Measurements from ENCODE around the gene UBE2F. TPM values are rescaled to one million over a fixed set of nuclear protein-coding genes. Genes with fewer than 3 reads are reported as not detected.

UBE2F gene
- polyA plus RNA-seq, 1 donor = 44.7 TPM

DNA sequence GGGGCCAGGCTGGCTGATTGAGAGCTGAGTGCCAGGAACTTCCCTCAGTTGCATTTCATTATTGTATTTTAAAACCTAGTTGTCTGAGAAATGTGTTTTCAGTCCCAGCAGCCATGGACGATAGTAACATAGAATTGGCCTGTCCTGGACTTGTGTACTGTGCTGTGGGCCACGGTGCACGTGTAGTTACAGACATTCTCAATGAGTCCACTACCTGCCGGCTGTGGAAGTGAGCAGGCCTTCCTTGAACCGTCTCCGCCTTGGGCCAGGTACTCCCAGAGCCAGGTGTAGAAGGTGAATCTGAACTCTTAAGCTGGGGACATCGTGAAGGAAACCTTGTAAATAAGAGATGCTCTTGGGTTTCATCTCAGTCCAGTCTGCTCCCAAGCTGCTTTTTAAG lies 47.0 kb downstream of the UBE2F start:
- Histone ChIP-seq H3K27me3 (ENCODE audit: control insufficient read depth, insufficient read depth, low read length) (no peaks in the 10 kb centered on the region), H3K36me3 (ENCODE audit: control insufficient read depth, insufficient read depth, low read length) (peaks cover 24% of the 10 kb centered on the region), H3K4me1 (ENCODE audit: control insufficient read depth, insufficient read depth, low read length) (no peaks in the 10 kb centered on the region), H3K4me3 (ENCODE audit: low read length) (no peak overlapping the region), H3K27ac (ENCODE audit: low read length) (no peak overlapping the region), H3K9me3 (ENCODE audit: control insufficient read depth, low read depth, low read length) (no peaks in the 10 kb centered on the region)
- no peak for DNase-seq
- WGBS (ENCODE audit: insufficient coverage, low lambda C conversion rate) = no CpG with 5 or more reads among the region's 7 CpGs

DNA sequence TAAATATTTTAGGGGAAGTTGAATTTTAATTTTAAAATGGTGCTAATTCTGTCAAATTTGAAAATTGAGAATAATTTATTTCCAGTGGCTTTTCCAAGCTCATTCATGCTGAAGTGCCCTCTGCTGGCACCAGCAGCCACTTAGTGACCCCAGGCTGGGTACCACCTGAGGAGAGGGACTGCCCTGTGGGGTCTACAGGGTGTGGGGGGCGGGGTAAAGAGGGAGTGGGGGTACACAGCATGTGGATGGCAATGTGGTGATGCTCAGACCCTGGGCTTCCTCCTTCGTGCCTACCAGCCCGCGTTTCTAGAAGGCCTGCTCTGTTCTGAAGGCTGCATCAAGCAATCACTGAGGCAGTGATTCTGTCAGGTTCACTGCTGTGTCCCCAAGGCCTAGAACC lies 48.9 kb downstream of the UBE2F start:
- Histone ChIP-seq H3K36me3 (ENCODE audit: control insufficient read depth, insufficient read depth, low read length) (peaks cover 23% of the 10 kb centered on the region), H3K27me3 (ENCODE audit: control insufficient read depth, insufficient read depth, low read length) (no peaks in the 10 kb centered on the region), H3K4me1 (ENCODE audit: control insufficient read depth, insufficient read depth, low read length) (no peaks in the 10 kb centered on the region), H3K4me3 (ENCODE audit: low read length) (no peak overlapping the region), H3K9me3 (ENCODE audit: control insufficient read depth, low read depth, low read length) (no peaks in the 10 kb centered on the region), H3K27ac (ENCODE audit: low read length) (no peak overlapping the region)
- DNase-seq = no peak
- no CpG with 5 or more reads among the region's 4 CpGs for WGBS (ENCODE audit: insufficient coverage, low lambda C conversion rate)

DNA sequence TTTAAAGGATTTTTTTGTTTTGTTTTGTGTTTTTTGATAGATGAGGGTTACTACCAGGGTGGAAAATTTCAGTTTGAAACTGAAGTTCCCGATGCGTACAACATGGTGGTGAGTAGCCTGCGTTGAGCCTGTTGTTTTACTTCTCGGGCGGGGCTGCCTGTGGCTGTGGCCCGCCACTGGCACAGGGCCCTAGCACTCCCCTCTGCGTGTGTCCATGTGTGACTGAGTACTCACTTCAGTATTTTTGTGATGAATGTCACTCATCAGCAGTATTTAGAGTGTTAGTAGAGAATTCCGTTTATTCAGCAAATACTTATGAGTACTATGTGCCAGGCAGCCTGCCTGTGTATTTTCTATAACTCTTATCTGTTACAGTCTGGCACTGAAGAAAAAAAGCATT lies 49.7 kb downstream of the UBE2F start:
- Histone ChIP-seq H3K9me3 (ENCODE audit: control insufficient read depth, low read depth, low read length) (no peaks in the 10 kb centered on the region), H3K4me3 (ENCODE audit: low read length) (no peak overlapping the region), H3K4me1 (ENCODE audit: control insufficient read depth, insufficient read depth, low read length) (no peaks in the 10 kb centered on the region), H3K27ac (ENCODE audit: low read length) (no peak overlapping the region), H3K36me3 (ENCODE audit: control insufficient read depth, insufficient read depth, low read length) (peaks cover 28% of the 10 kb centered on the region), H3K27me3 (ENCODE audit: control insufficient read depth, insufficient read depth, low read length) (no peaks in the 10 kb centered on the region)
- DNase-seq = no peak
- no CpG with 5 or more reads among the region's 8 CpGs for WGBS (ENCODE audit: insufficient coverage, low lambda C conversion rate)

DNA sequence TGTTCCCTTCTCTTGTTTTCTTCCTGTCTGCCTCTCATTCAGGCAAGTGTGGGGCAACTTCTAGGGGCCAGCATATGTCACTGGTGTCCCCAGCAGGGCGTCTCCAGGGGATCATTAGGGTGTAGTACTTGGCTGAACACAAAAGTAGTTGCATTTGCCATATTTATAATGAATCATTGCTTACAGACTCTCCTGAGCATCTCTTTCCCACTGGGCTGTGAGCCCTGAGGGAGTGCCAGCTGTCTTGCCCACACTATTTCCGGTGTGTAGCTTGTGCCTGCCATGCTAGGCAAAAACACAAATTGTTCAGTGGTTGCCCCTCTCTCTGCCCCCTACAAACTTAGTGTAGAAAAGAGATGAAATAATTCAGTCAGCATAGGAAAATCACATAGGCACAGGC lies 53.1 kb downstream of the UBE2F start:
- Histone ChIP-seq H3K9me3 (ENCODE audit: control insufficient read depth, low read depth, low read length) (no peaks in the 10 kb centered on the region), H3K27ac (ENCODE audit: low read length) (no peak overlapping the region), H3K4me1 (ENCODE audit: control insufficient read depth, insufficient read depth, low read length) (no peaks in the 10 kb centered on the region), H3K27me3 (ENCODE audit: control insufficient read depth, insufficient read depth, low read length) (no peaks in the 10 kb centered on the region), H3K36me3 (ENCODE audit: control insufficient read depth, insufficient read depth, low read length) (peaks cover 27% of the 10 kb centered on the region), H3K4me3 (ENCODE audit: low read length) (no peak overlapping the region)
- DNase-seq = no peak
- WGBS (ENCODE audit: insufficient coverage, low lambda C conversion rate) = 80% methylated on average over 1 of the region's 2 CpGs

DNA sequence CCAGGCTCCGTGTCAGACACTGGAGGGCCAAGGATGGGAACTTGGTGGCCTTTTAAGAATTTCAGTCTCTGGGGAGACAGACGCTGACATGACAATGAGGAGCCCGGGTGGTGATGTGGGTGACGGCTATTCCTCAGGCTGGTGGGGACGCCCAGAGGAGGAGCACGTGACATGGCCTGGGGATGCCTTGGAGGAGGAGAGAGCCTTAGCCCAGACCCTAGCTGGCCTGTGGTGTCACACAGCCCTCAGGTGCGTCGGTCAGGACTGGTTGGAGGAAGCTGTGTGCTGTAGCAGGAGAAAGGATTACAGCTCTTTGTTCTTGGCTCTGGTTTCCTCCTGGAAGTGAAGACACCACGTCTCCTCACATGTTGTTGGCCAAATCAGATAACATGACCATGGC lies 54.0 kb downstream of the UBE2F start:
- Histone ChIP-seq H3K27ac (ENCODE audit: low read length) (no peak overlapping the region), H3K36me3 (ENCODE audit: control insufficient read depth, insufficient read depth, low read length) (peaks cover 30% of the 10 kb centered on the region), H3K4me1 (ENCODE audit: control insufficient read depth, insufficient read depth, low read length) (no peaks in the 10 kb centered on the region), H3K9me3 (ENCODE audit: control insufficient read depth, low read depth, low read length) (no peaks in the 10 kb centered on the region), H3K4me3 (ENCODE audit: low read length) (no peak overlapping the region), H3K27me3 (ENCODE audit: control insufficient read depth, insufficient read depth, low read length) (no peaks in the 10 kb centered on the region)
- no peak for DNase-seq
- no CpG with 5 or more reads among the region's 9 CpGs for whole genome bisulfite sequencing (ENCODE audit: insufficient coverage, low lambda C conversion rate)

DNA sequence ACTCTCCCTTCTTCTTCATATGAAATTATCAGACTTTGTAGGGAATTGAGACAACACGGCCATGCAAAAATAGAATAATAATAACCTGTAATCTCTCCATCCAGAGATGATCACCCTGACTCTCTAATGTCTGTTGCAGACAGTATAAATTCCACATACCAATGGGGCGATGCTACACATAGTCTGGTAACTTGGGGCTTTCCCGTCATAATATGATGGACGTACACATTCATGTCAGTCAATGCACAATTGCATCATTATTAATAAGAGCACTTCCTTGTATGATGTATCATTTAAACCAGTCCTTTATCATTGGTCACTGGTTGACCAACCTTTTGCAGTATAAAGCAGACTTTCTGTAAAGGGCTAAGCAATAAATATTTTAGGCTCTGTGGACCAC lies 54.5 kb downstream of the UBE2F start:
- Histone ChIP-seq H3K4me3 (ENCODE audit: low read length) (no peak overlapping the region), H3K4me1 (ENCODE audit: control insufficient read depth, insufficient read depth, low read length) (no peaks in the 10 kb centered on the region), H3K27ac (ENCODE audit: low read length) (no peak overlapping the region), H3K27me3 (ENCODE audit: control insufficient read depth, insufficient read depth, low read length) (no peaks in the 10 kb centered on the region), H3K36me3 (ENCODE audit: control insufficient read depth, insufficient read depth, low read length) (peaks cover 32% of the 10 kb centered on the region), H3K9me3 (ENCODE audit: control insufficient read depth, low read depth, low read length) (no peaks in the 10 kb centered on the region)
- WGBS (ENCODE audit: insufficient coverage, low lambda C conversion rate) = 83% methylated on average over 1 of the region's 4 CpGs
- DNase-seq = no peak

DNA sequence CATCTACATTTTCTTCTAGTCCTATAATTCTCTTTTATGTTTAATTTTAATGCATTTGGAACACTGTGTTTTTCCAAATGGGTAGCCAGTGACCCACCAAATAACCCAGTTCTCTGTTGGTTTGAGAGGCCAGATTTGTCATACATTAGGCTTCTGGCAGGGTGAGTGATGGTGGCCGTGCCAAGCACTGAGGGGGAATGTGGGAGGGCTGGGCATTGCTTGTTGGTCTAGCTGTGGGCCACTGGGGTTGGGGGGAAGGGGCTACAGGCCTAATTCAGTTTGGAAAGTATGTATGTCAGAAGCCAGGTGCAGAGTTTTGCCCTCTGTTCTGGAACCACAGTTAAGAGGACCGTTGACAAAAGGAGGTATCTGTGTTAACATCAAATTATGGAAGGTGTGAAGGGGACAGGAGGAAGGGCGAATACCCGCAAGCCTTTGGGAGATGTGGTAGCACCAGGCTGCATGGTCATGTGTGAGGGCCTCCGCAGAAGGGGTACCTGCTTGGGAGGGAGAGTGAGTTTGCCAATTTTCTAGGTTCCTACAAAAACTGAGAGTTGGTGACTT lies 55.9 kb downstream of the UBE2F start:
- Histone ChIP-seq H3K4me3 (ENCODE audit: low read length) (no peak overlapping the region), H3K27me3 (ENCODE audit: control insufficient read depth, insufficient read depth, low read length) (no peaks in the 10 kb centered on the region), H3K9me3 (ENCODE audit: control insufficient read depth, low read depth, low read length) (no peaks in the 10 kb centered on the region), H3K4me1 (ENCODE audit: control insufficient read depth, insufficient read depth, low read length) (no peaks in the 10 kb centered on the region), H3K36me3 (ENCODE audit: control insufficient read depth, insufficient read depth, low read length) (peaks cover 31% of the 10 kb centered on the region), H3K27ac (ENCODE audit: low read length) (no peak overlapping the region)
- DNase-seq = no peak
- no CpG with 5 or more reads among the region's 5 CpGs for WGBS (ENCODE audit: insufficient coverage, low lambda C conversion rate)

DNA sequence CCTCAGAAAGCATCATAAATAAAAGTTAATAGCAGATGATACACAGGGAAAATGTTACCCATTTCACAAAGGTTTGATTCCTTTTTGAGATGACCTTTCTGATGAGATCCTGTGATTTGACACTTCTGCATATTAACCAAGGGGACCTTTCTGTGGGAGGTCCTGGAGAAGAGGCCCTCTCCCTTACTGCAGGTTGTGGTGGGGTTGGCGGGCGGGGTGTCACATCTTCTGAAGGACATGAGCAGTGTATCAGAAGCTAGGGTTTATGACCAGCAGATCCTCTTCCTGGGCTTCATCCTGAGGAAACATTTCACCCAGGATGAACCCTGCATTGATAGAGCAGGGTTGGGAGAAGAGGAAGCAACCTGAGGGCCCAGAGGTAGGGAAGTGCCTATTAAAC lies 56.8 kb downstream of the UBE2F start:
- H3K4me3 ChIP-seq (ENCODE audit: low read length) = no peak overlapping the region
- no peaks in the 10 kb centered on the region for H3K4me1 ChIP-seq (ENCODE audit: control insufficient read depth, insufficient read depth, low read length)
- H3K36me3 ChIP-seq (ENCODE audit: control insufficient read depth, insufficient read depth, low read length) = peaks cover 28% of the 10 kb centered on the region
- H3K27ac ChIP-seq (ENCODE audit: low read length) = no peak overlapping the region
- no peak for DNase-seq
- H3K27me3 ChIP-seq (ENCODE audit: control insufficient read depth, insufficient read depth, low read length) = no peaks in the 10 kb centered on the region
- WGBS (ENCODE audit: insufficient coverage, low lambda C conversion rate) = no CpG with 5 or more reads among the region's 2 CpGs
- H3K9me3 ChIP-seq (ENCODE audit: control insufficient read depth, low read depth, low read length) = no peaks in the 10 kb centered on the region

DNA sequence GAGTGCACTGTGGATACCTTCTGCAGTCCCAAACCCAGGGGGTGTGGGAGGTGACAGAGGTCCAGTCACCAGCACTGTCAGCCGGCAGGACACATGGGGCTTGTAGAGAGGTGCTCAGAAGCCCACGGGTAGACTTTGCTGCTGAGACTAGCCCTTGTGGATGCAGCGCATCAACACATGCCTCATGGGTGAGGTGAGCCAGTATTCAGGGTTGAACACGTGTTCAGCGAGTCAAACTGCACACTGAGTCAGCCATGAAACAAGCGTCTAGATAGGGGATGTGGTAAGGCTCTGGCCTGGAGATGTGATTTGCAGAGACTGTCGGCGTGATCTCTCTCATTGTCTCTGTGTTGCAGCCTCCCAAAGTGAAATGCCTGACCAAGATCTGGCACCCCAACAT lies 58.2 kb downstream of the UBE2F start:
- Histone ChIP-seq H3K9me3 (ENCODE audit: control insufficient read depth, low read depth, low read length) (no peaks in the 10 kb centered on the region), H3K4me3 (ENCODE audit: low read length) (no peak overlapping the region), H3K27ac (ENCODE audit: low read length) (no peak overlapping the region), H3K4me1 (ENCODE audit: control insufficient read depth, insufficient read depth, low read length) (no peaks in the 10 kb centered on the region), H3K27me3 (ENCODE audit: control insufficient read depth, insufficient read depth, low read length) (no peaks in the 10 kb centered on the region), H3K36me3 (ENCODE audit: control insufficient read depth, insufficient read depth, low read length) (peaks cover 30% of the 10 kb centered on the region)
- DNase-seq = no peak
- no CpG with 5 or more reads among the region's 8 CpGs for WGBS (ENCODE audit: insufficient coverage, low lambda C conversion rate)

DNA sequence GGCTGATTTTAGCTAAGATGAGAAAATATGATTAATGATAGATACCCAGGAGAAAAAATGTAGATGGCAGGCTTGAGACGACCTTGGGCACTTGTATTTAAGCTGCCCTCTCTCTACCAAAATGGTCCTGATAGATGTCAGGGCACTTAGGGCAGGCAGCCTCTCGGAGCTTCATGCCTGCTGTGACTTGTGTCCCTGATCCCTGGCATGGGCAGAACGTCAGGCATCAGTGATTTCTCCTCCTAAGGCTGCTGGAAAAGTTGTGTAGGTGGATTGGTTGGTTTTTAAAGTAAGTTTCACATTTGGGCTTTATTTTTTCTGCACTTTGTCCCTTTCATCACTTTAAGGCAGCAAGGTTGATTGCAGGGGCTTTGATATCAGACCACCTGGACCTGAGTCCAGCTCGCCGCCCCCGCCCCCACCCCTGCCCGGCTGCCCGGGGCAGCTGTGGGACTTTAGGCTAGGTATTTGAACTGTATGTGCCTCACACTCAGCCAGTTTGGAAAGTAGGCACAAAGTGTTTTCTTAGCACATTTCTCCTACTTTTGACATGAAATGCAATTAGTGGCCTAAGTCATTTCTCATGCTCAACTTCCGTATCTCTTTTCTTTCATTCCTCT lies 59.0 kb downstream of the UBE2F start:
- DNase-seq = no peak
- Histone ChIP-seq H3K36me3 (ENCODE audit: control insufficient read depth, insufficient read depth, low read length) (peaks cover 35% of the 10 kb centered on the region), H3K4me3 (ENCODE audit: low read length) (no peak overlapping the region), H3K9me3 (ENCODE audit: control insufficient read depth, low read depth, low read length) (no peaks in the 10 kb centered on the region), H3K27ac (ENCODE audit: low read length) (no peak overlapping the region), H3K27me3 (ENCODE audit: control insufficient read depth, insufficient read depth, low read length) (no peaks in the 10 kb centered on the region), H3K4me1 (ENCODE audit: control insufficient read depth, insufficient read depth, low read length) (no peaks in the 10 kb centered on the region)
- 75% methylated on average over 1 of the region's 9 CpGs for WGBS (ENCODE audit: insufficient coverage, low lambda C conversion rate)

DNA sequence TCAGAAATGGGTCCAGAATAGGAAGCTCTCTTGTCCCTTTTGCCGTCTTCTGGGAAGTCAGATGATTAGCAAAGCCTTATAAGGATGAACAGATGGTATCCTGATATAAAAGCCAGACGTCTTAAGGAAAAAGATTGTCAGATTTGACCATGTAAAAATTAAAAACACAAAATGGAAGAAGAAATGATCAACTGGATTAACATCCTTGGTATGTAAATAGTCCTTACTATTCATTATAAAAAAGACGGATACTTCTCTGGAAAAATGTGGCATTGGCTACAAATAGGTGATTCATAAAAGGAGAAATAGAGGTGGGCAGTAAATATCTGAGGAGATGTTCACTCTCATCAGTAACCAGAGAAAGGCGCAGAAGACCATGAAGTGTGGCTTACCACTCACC lies 60.2 kb downstream of the UBE2F start:
- no peaks in the 10 kb centered on the region for H3K27me3 ChIP-seq (ENCODE audit: control insufficient read depth, insufficient read depth, low read length)
- H3K36me3 ChIP-seq (ENCODE audit: control insufficient read depth, insufficient read depth, low read length) = peaks cover 36% of the 10 kb centered on the region
- H3K9me3 ChIP-seq (ENCODE audit: control insufficient read depth, low read depth, low read length) = no peaks in the 10 kb centered on the region
- H3K4me1 ChIP-seq (ENCODE audit: control insufficient read depth, insufficient read depth, low read length) = no peaks in the 10 kb centered on the region
- DNase-seq = no peak
- no peak overlapping the region for H3K4me3 ChIP-seq (ENCODE audit: low read length)
- H3K27ac ChIP-seq (ENCODE audit: low read length) = no peak overlapping the region
- WGBS (ENCODE audit: insufficient coverage, low lambda C conversion rate) = 94% methylated on average over 2 of the region's 4 CpGs
